Skeletal muscle tissue (tissue), 4 donors: ENCODE measurements around the gene CORIN. TPM values are rescaled to one million over a fixed set of nuclear protein-coding genes. Genes with fewer than 3 reads are reported as not detected.

Experiments used
- H3K27ac ChIP-seq: one replicate; pipeline ENCODE4 v1.7.0; 2013; ENCODE audit warnings: mild to moderate bottlenecking, low read depth, low read length, inconsistent platforms
- H3K27me3 ChIP-seq, 3 donors: one replicate each; pipeline ENCODE4 v1.7.0; 2013; ENCODE audit warnings: low read length in 3 of 3; ENCODE audit not compliant: control insufficient read depth in 3 of 3, insufficient read depth in 3 of 3
- H3K36me3 ChIP-seq, 3 donors: one replicate each; pipeline ENCODE4 v1.7.0; 2013; ENCODE audit warnings: low read length in 3 of 3; ENCODE audit not compliant: control insufficient read depth in 3 of 3, insufficient read depth in 3 of 3
- H3K4me1 ChIP-seq, 3 donors: one replicate each; pipeline ENCODE4 v1.7.0; 2013; ENCODE audit warnings: low read length in 3 of 3, mild to moderate bottlenecking in 3 of 3; ENCODE audit not compliant: control insufficient read depth in 3 of 3, insufficient read depth in 3 of 3
- H3K4me3 ChIP-seq, 3 donors: one replicate each; pipeline ENCODE4 v1.7.0; 2013; ENCODE audit warnings: low read length in 3 of 3
- H3K9ac ChIP-seq, 3 donors: one replicate each; pipeline ENCODE4 v1.7.0; 2013; ENCODE audit warnings: low read length in 3 of 3, mild to moderate bottlenecking in 3 of 3, moderate library complexity in 2 of 3, low read depth in 1 of 3
- H3K9me3 ChIP-seq, 3 donors: one replicate each; pipeline ENCODE4 v1.7.0; 2013; ENCODE audit warnings: low read length in 3 of 3; ENCODE audit not compliant: control insufficient read depth in 3 of 3
- total RNA-seq: library from RNA; depleted of rRNA; stranded (reverse); fragments of >200 nt; gene quantifications from one replicate; pipeline ENCODE4 v1.2.3, GENCODE V29; 2014
- donor health status: Osteomylitis.

CORIN gene
- 2.1 TPM for total RNA-seq

- peak within 1 kb of the TSS; percentile 15 to 76 (median 23) for H3K9ac ChIP-seq
Observed at GRCh38 chr4:47837908-47838294, at the start of gene CORIN. Gene CORIN, minus strand, starts transcription at chr4:47838067. Its CDS starts 118 bp downstream, at chr4:47837949.

DNA sequence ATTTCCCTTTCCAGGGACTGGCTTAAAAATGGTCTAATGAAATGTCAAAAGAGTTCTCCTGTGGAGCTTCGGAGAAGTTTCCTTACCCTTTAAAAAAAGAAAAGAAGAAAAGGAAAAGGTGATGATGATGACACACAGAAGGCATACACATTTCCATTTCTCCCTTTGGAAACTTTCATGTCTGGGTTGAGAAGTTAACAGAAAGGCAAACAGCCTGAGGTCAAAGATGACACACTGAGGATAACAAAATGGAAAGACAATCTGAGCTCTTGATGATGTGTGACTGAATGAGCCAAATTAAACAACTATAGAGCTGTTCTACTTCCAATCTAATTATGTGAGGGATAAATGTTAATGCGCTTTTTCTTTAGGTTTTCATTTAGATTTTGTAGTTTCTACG, 44.4 kb upstream of the CORIN start:
- no peaks in the 10 kb centered on the region for H3K27me3 ChIP-seq
- H3K36me3 ChIP-seq, result peaks cover 20 to 61% (median 45%) of the 10 kb centered on the region in 3 donors
- H3K9ac ChIP-seq, result no peak overlapping the region
- no peaks in the 10 kb centered on the region for H3K4me1 ChIP-seq
- H3K4me3 ChIP-seq, result no peak overlapping the region
- no peaks in the 10 kb centered on the region for H3K9me3 ChIP-seq
- no peak overlapping the region for H3K27ac ChIP-seq

More at GRCh38 chr4:47837908-47838294, at the start of gene CORIN:
- peaks cover 0 to 3% (median 3%) of the 10 kb centered on the region in 3 donors for H3K9me3 ChIP-seq
- no peak within 1 kb of the TSS for H3K27ac ChIP-seq
- H3K36me3 ChIP-seq, result no peaks in the 10 kb centered on the region
- H3K4me1 ChIP-seq, result peaks cover 18 to 21% (median 20%) of the 10 kb centered on the region in 3 donors
- peaks cover 3 to 23% (median 16%) of the 10 kb centered on the region in 3 donors for H3K27me3 ChIP-seq
- H3K4me3 ChIP-seq, result peak within 1 kb of the TSS; percentile 67 to 68 (median 68)

GRCh38 chr4:47879458-47879857, 41.6 kb upstream of the CORIN start:
- Histone ChIP-seq H3K4me3 (no peak overlapping the region), H3K27ac (no peak overlapping the region), H3K36me3 (peaks cover 13 to 58% (median 49%) of the 10 kb centered on the region in 3 donors), H3K27me3 (no peaks in the 10 kb centered on the region), H3K9me3 (no peaks in the 10 kb centered on the region), H3K4me1 (no peaks in the 10 kb centered on the region), H3K9ac (no peak overlapping the region)

GRCh38 chr4:47876784-47877546, 39.1 kb upstream of the CORIN start:
- Histone ChIP-seq H3K4me1 (no peaks in the 10 kb centered on the region), H3K27ac (no peak overlapping the region), H3K27me3 (no peaks in the 10 kb centered on the region), H3K9ac (no peak overlapping the region), H3K36me3 (peaks cover 17 to 53% (median 49%) of the 10 kb centered on the region in 3 donors), H3K9me3 (peaks cover 0 to 3% (median 2%) of the 10 kb centered on the region in 3 donors), H3K4me3 (no peak overlapping the region)

DNA sequence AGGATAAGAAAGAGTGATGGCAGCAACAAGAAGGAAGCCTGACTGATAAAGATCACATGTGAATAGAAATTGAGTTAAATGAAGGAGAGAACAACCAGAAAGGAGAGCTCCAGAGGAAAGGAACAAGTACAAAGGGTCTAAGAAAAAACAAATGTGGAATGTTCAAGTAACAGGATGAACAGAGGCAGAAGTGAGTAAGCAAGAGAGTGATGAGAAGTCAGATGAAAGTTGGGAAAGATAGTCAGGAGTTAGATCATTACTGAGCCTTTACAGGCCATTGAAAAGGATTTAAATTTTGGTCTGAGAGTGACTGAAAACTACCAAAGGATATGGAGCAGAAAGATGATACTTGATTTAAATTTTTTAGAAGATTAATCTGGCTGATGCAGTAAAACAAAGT, 38.4 kb upstream of the CORIN start:
- Histone ChIP-seq H3K4me3 (no peak overlapping the region), H3K9me3 (peaks cover 0 to 3% (median 2%) of the 10 kb centered on the region in 3 donors), H3K36me3 (peaks cover 17 to 49% (median 48%) of the 10 kb centered on the region in 3 donors), H3K27ac (no peak overlapping the region), H3K4me1 (no peaks in the 10 kb centered on the region), H3K9ac (no peak overlapping the region), H3K27me3 (no peaks in the 10 kb centered on the region)

GRCh38 chr4:47873877-47874541, 36.1 kb upstream of the CORIN start:
- Histone ChIP-seq H3K9ac (no peak overlapping the region), H3K36me3 (peaks cover 17 to 46% (median 45%) of the 10 kb centered on the region in 3 donors), H3K4me1 (no peaks in the 10 kb centered on the region), H3K9me3 (peaks cover 0 to 3% (median 2%) of the 10 kb centered on the region in 3 donors), H3K27me3 (no peaks in the 10 kb centered on the region), H3K27ac (no peak overlapping the region), H3K4me3 (no peak overlapping the region)

DNA sequence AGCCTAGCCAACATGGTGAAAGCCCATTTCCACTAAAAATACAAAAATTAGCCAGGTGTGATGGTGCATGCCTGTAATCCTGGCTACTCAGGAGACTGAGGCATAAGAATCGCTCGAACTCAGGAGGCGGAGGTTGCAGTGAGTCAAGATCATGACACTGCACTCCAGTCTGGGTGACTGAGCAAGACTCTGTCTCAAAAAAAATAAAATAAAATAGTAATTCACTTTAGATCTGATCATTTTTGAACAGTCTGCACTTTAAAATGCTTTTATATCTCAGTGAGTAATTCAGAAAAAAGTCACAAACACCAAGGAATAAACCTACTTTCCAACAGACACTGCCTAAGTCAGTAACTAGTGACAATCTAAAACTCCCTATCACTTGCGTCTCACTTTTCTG, 25.6 kb upstream of the CORIN start:
- H3K27ac ChIP-seq, result no peak overlapping the region
- no peaks in the 10 kb centered on the region for H3K4me1 ChIP-seq
- H3K9ac ChIP-seq, result no peak overlapping the region
- no peak overlapping the region for H3K4me3 ChIP-seq
- H3K9me3 ChIP-seq, result no peaks in the 10 kb centered on the region
- no peaks in the 10 kb centered on the region for H3K27me3 ChIP-seq
- peaks cover 0 to 5% (median 4%) of the 10 kb centered on the region in 3 donors for H3K36me3 ChIP-seq

- Histone ChIP-seq H3K27me3 (no peaks in the 10 kb centered on the region), H3K27ac (no peak overlapping the region), H3K9ac (no peak overlapping the region), H3K9me3 (no peaks in the 10 kb centered on the region), H3K4me1 (no peaks in the 10 kb centered on the region), H3K4me3 (no peak overlapping the region), H3K36me3 (peaks cover 0 to 4% (median 2%) of the 10 kb centered on the region in 3 donors)
Observed at GRCh38 chr4:47862297-47862696, 24.4 kb upstream of the CORIN start.

DNA sequence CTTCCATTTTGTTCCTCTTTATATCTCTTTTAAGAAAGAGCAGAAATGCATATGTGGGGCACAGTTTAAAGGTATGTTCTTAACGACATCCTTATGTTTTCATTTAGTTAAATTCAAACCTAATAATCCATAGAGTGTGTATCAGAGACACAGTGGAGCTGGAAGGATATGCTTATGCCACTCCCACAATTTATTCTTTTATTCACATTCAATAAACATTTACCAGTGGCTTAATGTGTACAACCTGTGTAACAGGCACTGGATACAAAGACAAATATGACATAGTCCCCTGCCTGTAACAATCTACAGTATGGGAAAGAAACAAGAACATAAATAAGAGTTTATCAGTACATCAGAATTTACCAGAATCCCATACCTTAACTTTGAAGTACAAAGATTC, 22.4 kb upstream of the CORIN start:
- H3K4me1 ChIP-seq, result no peaks in the 10 kb centered on the region
- no peak overlapping the region for H3K27ac ChIP-seq
- peaks cover 0 to 2% (median 0%) of the 10 kb centered on the region in 3 donors for H3K36me3 ChIP-seq
- no peak overlapping the region for H3K4me3 ChIP-seq
- no peaks in the 10 kb centered on the region for H3K27me3 ChIP-seq
- H3K9ac ChIP-seq, result no peak overlapping the region
- no peaks in the 10 kb centered on the region for H3K9me3 ChIP-seq

DNA sequence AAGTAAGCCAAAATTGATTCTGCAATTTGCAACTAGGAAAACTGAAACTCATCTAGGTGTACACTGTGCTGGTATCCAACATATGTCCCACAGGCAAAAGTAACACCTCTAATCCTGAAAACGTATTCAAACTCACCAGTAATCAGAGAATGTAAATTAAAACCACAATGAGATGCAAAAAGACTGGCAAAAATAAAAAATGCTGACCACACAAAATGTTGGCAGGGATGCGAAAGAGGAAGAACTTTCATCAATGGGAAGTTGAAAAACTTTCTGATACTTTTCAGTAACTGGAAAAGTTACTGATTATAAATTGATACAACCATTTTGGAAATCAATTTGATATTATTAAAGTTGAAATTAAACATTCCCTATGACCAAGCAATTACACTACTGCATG, 20.1 kb upstream of the CORIN start:
- Histone ChIP-seq H3K4me3 (no peak overlapping the region), H3K9ac (no peak overlapping the region), H3K27me3 (no peaks in the 10 kb centered on the region), H3K4me1 (no peaks in the 10 kb centered on the region), H3K27ac (no peak overlapping the region), H3K36me3 (peaks cover 0 to 7% (median 0%) of the 10 kb centered on the region in 3 donors), H3K9me3 (no peaks in the 10 kb centered on the region)
